GM19025 (cell line): ENCODE data around the gene PTPRH.
A peak's percentile ranks its signal among the peaks of the same experiment; 100 is the strongest.
"Not testable (repeated sequence)": the region's sequence is repeated elsewhere in the genome, so short reads cannot be mapped to it uniquely, and the experiment has no call there.

Source experiments
- ATAC-seq: cut with Tn5 transposase; IDR thresholded peaks from one replicate; pipeline ENCODE4 v1.9.1; 2021; ENCODE audit warnings: mild to moderate bottlenecking, low read depth, moderate library complexity; ENCODE audit not compliant: unreplicated experiment

PTPRH gene

GRCh38 chr19:55193481-55193880, 15.8 kb downstream of the PTPRH start:
- no peak for ATAC-seq

DNA sequence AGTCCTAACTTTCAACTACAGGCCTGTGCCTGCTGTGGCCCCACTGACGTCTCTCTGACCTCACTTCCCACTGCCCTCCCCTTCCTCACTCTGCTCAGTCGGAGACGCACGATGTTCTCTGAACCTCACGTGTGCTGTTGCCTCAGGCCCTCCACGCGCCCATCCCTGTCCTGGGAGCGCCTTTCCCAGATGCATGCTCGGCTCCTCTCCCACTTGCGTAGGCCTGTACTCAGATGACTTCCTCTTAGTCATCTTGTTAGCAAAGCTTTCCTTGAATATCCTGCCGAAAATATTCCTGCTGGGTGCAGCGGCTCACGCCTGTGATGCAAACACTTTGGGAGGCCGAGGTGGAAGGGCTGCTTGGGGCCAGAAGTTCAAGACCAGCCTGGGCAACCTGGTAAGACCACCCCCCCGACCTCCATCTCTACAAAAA, 19.9 kb downstream of the PTPRH start:
- ATAC-seq, result no peak

DNA sequence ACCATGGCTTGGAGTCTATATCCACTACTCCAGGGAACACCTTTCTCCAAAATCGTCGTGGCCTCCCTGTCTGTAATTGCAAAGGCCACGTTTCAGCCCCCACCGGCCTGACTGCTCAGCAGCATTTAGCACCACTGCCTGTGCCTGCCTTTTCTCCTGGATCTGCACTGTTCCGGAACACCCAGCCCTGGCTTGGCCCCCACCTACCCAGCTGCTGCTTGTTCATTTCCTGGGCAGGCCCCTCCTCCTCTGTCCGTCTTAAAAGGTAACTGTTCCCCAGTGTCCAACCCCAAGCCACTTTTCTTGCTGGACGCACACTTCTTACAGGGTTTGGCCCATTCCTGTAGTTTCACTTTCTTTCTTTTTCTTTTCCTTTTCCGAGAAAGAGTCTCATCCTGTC, 20.7 kb downstream of the PTPRH start:
- no peak for ATAC-seq

DNA sequence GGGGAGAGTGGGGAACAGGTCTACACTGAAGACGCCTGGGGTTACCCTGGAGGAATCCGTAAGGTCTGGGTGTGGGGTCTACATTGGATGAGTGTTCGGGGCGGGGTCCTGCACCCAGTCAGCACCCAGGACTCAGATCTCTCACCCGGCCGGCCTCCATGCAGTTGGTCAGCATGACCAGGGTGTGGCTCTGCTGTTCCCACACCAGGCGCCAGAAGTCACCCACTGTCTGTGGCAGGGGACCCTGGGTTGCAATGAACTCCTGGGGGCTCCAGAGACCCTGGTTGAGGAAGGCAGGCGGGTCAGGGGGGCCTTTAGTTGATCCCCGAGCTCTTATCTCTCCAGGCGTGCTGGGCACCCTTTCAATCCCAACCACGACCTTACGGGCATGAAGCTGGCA, 23.2 kb downstream of the PTPRH start:
- no peak for ATAC-seq

DNA sequence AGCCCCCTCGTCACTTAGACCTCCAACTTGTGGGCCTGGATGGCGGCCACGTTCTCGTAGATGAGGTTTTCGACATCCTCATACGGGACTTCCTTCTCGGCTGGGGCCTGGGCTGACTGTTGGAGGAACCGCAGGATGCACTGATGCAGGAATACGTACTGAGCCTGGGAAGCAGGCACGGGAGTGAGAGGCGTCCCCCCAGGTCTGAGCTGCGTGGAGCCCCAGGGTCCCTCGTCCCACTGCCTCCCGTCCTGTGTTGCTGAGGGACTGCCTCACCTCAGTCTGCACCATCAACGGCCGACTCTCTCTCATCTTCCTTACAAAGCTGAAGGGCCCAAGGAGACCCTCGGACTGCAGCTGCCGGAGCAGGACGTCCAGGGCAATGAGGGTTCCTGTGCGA, 27.6 kb downstream of the PTPRH start:
- no peak for ATAC-seq

- ATAC-seq, result no peak
These were observed 29.5 kb downstream of the PTPRH start, which contains the start of gene SYT5 for GRCh38 chr19:55179606-55180484. TSS of gene SYT5 (minus strand) at chr19:55180289. CDS start at chr19:55179041, 1,248 bp downstream.

- ATAC-seq, result peak; percentile 86
These were observed 30.3 kb downstream of the PTPRH start for GRCh38 chr19:55178781-55179599.

DNA sequence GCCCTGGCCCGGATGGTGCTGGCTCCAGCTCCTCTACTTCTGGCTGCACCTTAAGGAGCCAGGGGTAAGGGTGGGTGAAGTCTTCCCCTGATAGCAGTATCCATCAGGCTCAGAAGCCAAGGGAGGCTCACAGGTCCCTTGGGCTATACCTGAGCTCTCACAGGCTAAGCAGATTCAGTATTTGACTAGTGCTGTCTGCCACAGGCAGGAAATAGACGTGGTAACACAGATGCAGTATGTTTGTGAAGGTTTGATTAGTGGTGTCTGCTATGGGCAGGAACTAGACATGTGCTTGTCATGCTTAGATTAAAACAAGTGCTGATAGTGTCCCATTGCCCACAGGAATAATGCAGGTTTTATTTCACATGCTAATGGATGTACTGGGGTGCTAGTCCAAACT, 33.2 kb downstream of the PTPRH start:
- ATAC-seq, result no peak

GRCh38 chr19:55175117-55175867, 34.0 kb downstream of the PTPRH start:
- ATAC-seq, result no peak

GRCh38 chr19:55174425-55175116, 34.7 kb downstream of the PTPRH start:
- ATAC-seq, result no peak

- no peak for ATAC-seq
These were observed 35.4 kb downstream of the PTPRH start for GRCh38 chr19:55173714-55174409.

- ATAC-seq, result no peak
These were observed 36.1 kb downstream of the PTPRH start for GRCh38 chr19:55173186-55173713.

GRCh38 chr19:55172741-55173140, 36.6 kb downstream of the PTPRH start:
- no peak for ATAC-seq

DNA sequence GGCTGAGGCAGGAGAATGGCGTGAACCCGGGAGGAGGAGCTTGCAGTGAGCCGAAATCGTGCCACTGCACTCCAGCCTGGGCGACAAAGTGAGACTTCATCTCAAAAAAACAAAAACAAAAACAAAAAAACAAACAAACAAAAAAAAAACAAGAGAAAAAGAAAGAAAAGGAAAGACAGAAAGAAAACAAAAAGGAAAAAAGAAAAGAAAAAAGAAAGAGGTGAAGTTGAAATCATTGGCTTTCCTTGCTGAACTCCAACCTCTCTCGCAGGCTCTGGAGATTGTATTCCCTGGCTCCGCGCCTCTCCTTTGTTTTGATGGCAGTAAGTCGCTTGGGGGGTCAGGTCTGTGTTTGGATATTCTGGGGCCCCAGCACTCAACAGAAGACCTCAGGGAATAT, 37.0 kb downstream of the PTPRH start:
- not testable (repeated sequence) for ATAC-seq

DNA sequence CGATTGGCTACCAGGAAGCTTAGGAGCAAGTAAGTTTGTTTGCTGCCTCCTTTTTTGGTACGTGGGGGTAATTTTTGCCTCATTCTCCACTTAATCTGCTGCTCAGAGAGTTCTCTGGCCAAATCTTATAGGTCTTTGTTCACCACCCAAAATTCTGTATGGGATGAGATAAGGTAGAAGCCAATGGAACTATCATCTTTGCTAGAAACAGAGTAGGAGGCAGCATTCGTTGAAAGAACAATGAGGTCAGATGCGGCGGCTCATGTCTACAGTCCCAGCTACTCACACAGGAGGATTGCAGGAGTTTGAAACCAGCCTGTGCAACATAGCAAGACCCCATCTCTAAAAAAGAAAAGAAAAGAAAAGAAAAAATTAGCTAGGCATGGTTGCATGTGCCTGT, 37.9 kb downstream of the PTPRH start:
- ATAC-seq, result no peak

- ATAC-seq, result no peak
These were observed 40.2 kb downstream of the PTPRH start for GRCh38 chr19:55169136-55169535.

DNA sequence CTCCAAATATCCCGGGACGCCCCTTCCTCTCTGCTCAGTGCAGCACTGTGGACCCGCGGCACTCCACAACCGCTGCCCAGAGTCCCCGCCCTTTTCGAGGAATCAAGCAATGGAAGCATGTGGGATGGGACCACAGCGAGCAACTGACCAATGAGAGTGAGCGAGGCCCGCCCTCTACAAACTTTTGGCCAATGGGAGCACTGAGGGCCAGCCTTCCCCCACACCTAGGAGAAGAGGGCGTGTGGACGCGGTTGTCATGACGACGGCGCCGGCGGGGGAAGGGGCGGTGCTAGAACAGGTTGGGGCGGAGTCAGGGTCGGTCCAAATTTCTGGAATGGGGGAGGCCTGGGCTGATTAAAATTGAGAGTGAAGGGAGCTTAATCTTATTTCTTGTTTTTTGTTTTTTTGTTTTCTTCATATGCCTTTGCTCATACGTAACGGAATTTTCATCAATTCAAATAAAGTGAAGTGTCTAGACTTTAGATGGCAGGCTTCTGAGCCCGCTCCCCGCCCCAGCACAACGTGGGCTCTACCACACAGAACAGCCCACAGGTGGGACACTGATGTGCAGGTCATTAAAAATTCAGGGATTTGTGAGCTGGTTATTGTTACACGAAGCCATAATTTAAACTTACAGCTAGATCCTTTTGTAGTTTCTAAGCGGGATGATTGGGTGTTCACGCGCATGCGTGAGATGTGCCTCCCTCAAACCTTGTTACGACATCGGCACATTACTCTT, 42.6 kb downstream of the PTPRH start, which contains the start of gene DNAAF3:
Gene DNAAF3 (minus strand): TSS at position 84 of the 739 bp plus-strand sequence. CDS start 200 bp downstream, outside the sequence.
- ATAC-seq, result peak; percentile 58

DNA sequence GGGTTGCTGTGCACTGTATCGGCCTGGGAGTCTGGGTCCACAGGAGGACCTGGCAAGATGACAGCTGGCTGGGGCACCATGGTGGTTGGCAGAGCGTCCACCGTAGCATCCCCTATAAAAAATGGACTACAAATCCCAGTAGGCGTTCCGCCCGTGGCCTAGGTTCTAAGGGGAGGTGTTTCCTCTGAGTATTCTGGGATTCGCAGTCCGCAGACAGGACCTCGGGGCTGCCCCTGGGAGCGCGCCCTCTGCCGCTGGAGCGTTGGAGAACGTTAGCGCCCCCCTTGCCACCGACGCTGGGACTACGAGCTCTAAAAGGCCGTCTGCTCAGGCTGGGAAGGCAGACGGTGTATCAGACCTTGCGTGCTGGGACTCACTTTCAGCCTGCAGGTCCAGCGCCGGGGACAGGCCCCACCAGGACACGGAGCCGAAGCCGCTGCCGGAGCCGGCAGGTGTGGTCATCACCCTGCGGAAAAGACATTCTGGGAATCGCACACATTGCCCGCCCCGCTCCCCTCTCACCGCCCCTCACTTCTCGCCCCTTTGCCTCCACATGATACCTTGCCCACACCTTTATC, 43.3 kb downstream of the PTPRH start:
- ATAC-seq, result no peak
